ENCODE measurements around the gene TAC3.

GRCh38 chr12:57025196-57025595 is 8.9 kb upstream of the TAC3 start:
- TF ChIP-seq CTCF (IDR thresholded peaks at IDR 0.05) (no peak), POLR2A (IDR thresholded peaks at IDR 0.05) (no peak)

Measured in right lobe of liver (tissue), 4 donors.